Tibial nerve (tissue), 3 donors: ENCODE measurements around the gene APBA1.

Source experiments
- POLR2A ChIP-seq, 2 donors: fragments of 450-650 bp; IDR thresholded peaks; one replicate each; pipeline ENCODE4 v1.6.1; 2017; ENCODE audit warnings: antibody characterized with exemption in 2 of 2, mild to moderate bottlenecking in 2 of 2, moderate library complexity in 2 of 2
- TF ChIP-seq, protein P1 (sequence below), 5 experiments: fragments of 200-600 bp in 3 of 5; fragments of 450-650 bp in 2 of 5; sonication (generic) in 3 of 5; IDR thresholded peaks; one replicate each; pipeline ENCODE4 v1.5.1; 2016 to 2019; ENCODE audit warnings: antibody characterized with exemption in 5 of 5, mild to moderate bottlenecking in 3 of 5, moderate library complexity in 2 of 5

DNA sequence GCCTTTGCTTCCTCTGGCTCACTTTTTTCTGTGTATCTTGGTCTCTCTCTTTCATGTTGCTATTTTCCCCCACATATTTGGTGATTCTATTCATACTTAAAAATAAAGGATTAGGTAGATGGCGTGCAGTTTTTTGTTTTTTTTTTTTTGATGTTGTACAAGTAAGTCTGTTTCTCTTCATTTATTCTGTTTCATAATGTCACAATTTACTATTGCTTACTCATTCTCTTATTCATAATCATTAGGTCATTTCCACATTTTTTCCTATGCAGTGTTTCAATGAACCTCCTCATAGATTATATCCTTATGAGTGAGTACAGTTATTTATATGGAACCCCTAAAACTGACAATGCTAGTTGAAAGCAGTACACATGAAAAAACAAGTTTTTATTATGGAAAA, 136.3 kb downstream of the APBA1 start:
- TF ChIP-seq, protein P1, sequence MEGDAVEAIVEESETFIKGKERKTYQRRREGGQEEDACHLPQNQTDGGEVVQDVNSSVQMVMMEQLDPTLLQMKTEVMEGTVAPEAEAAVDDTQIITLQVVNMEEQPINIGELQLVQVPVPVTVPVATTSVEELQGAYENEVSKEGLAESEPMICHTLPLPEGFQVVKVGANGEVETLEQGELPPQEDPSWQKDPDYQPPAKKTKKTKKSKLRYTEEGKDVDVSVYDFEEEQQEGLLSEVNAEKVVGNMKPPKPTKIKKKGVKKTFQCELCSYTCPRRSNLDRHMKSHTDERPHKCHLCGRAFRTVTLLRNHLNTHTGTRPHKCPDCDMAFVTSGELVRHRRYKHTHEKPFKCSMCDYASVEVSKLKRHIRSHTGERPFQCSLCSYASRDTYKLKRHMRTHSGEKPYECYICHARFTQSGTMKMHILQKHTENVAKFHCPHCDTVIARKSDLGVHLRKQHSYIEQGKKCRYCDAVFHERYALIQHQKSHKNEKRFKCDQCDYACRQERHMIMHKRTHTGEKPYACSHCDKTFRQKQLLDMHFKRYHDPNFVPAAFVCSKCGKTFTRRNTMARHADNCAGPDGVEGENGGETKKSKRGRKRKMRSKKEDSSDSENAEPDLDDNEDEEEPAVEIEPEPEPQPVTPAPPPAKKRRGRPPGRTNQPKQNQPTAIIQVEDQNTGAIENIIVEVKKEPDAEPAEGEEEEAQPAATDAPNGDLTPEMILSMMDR (IDR thresholded peaks at IDR 0.05) = no peak
- TF ChIP-seq POLR2A (IDR thresholded peaks at IDR 0.05) = no peak
